HG02981 (cell line): Measurements from ENCODE around the gene STIL.
"Not testable (repeated sequence)": the region's sequence is repeated elsewhere in the genome, so short reads cannot be mapped to it uniquely, and the experiment has no call there.

Experiments used
- ATAC-seq: cut with Tn5 transposase; IDR thresholded peaks from one replicate; pipeline ENCODE4 v1.9.1; 2021; ENCODE audit warnings: mild to moderate bottlenecking, moderate library complexity; ENCODE audit not compliant: unreplicated experiment

Gene STIL

DNA sequence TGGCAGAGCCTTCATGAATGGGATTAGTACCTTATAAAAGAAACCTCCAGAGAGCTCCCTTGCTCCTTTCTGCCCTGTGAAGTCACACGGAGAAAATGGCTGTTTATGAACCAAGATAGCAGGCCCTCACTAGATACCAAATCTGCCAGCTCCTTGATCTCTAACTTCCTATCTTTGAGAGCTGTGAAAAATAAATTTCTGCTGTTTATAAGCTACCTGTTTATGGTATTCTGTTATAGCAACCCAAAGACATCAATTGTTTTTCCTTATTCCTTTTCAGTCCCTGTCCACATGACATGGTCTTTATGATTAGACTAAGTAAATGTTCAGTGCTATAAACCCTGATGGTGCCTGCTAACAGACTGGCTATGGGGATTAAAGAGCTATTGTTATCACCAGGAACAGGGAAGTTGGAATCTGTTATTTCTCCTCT, 9.7 kb upstream of the STIL start:
- no peak for ATAC-seq

DNA sequence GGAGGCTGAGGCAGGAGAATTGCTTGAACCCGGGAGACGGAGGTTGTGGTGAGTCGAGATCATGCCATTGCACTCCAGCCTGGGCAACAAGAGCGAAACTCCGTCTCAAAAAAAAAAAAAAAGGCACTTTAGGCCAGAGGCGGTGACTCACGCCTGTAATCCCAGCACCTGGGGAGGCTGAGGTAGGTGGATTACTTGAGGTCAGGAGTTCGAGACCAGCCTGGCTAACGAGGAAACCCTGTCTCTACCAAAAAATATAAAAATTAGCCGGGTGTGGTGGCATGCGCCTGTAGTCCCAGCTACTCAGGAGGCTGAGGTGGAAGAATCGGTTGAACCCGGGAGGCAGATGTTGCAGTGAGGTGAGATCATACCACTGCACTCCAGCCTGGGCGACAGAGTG, 6.0 kb upstream of the STIL start:
- not testable (repeated sequence) for ATAC-seq

DNA sequence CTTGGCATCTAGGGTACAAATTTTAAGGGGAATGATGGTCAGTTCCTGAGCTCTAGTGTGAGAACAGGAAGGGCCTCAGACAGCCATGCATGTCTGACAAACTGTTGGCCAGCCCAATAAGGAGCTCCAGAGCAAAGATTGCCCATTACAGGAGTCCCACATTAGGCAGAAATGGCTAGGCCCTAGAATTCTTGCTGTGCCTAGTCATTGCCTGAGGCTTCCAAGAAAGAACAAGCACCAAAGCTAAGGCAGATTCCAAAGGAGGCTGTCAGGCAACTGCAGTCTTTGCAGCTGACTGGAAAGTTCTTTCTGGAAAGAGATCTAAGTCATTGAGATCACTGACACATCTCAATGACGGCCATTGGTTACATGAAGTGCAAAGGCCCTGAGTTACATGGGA, 3.9 kb upstream of the STIL start:
- no peak for ATAC-seq

- ATAC-seq = no peak
Observed at GRCh38 chr1:47309427-47309826, 4.5 kb downstream of the STIL start.

DNA sequence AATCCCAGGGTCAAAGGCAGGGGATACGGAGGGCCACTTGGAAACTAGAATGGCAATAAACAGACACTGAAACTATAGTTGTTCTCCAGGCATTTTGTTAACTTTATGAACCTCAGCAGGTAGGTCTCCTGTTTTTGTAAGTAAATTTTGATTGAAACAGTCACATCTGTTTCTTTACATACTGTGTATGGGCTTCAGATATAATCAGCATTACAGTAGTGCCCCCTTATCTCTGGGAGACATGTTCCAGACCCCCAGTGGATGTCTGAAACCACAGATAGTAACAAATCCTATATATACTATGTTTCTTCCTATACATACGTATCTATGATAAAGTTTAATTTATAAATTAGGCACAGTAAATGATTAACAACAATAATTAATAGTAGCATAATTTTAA, 11.5 kb downstream of the STIL start:
- no peak for ATAC-seq

GRCh38 chr1:47298025-47298699, 15.8 kb downstream of the STIL start:
- ATAC-seq = no peak

DNA sequence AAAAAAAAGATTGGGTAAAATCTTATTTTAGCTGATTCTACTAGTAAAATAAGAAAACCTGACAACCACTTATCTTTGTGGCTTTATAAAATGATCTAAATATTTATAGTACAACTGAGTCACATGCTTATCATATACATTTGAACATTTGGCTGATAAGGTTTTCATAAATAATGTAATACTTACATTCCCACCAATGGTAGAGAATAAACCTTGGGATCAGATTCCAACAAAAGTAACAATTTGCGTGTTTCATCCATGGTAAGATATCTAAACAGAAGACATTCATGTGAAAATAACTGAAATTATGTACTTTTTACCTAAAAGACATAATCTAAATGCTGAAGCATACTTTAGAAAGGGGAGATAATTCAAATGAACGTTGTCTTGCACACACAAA, 18.4 kb downstream of the STIL start:
- no peak for ATAC-seq

DNA sequence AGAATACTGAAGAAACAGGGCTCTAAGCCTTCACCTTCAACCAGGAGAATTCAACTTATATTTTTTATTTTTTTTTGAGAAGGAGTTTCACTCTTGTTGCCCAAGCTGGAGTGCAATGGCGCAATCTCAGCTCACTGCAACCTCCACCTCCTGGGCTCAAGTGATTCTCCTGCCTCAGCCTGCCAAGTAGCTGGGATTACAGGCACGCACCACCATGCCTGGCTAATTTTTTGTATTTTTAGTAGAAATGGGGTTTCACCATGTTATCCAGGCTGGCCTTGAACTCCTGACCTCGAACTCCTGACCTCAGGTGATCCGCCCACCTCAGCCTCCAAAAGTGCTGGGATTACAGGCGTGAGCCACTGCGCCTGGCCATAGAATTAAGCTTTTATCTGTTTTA, 19.1 kb downstream of the STIL start:
- not testable (repeated sequence) for ATAC-seq

- not testable (repeated sequence) for ATAC-seq
Observed at GRCh38 chr1:47288116-47288515, 25.8 kb downstream of the STIL start.

DNA sequence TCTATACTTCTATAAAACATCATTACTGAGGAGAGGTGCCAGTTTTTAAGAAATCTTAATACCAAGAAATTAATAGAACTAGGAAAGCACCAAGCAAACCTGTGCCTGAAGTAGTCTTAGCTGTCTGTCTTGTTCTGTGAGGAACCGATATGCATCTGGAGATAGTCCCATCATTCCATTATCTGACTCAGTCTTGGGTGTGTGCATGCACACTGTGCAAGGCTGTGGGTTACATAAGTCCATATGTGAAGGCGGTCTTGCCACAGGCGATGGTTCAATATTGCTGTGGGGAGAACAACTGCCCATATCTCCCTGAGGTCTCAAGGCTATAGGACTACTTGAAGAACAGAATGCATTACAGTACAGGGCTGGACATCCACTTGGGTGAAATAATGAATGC, 33.8 kb downstream of the STIL start:
- no peak for ATAC-seq

- ATAC-seq = no peak
Observed at GRCh38 chr1:47276850-47277249, 37.1 kb downstream of the STIL start.

DNA sequence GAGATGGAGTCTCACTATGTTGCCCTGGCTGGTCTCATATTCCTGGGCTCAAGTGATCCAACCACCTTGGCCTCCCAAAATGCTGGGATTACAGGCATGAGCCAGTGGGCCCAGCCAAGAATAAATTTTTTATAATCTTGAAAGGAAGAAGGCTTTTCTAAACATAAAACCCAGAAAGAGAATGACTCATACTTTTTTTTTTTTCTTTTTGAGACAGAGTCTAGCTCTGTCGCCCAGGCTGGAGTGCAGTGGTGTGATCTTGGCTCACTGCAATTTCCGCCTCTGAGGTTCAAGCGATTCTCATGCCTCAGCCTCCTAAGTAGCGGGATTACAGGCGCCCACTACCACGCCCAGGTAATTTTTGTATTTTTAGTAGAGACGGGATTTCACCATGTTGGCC, 38.1 kb downstream of the STIL start:
- not testable (repeated sequence) for ATAC-seq

DNA sequence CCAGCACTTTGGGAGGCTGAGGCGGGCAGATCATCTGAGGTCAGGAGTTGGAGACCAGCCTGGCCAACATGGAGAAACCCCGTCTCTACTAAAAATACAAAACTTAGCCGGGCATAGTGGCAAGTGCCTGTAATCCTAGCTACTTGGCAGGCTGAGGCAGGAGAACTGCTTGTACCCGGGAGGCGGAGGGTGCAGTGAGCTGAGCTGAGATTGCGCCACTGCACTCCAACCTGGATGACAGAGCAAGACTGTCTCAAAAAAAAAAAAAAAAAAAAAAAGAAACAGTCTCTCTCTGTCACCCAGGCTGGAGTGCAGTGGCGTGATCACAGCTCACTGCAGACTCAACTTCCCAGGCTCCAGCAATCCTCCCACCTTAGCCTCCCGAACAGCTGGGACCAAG, 48.4 kb downstream of the STIL start:
- ATAC-seq = not testable (repeated sequence)

DNA sequence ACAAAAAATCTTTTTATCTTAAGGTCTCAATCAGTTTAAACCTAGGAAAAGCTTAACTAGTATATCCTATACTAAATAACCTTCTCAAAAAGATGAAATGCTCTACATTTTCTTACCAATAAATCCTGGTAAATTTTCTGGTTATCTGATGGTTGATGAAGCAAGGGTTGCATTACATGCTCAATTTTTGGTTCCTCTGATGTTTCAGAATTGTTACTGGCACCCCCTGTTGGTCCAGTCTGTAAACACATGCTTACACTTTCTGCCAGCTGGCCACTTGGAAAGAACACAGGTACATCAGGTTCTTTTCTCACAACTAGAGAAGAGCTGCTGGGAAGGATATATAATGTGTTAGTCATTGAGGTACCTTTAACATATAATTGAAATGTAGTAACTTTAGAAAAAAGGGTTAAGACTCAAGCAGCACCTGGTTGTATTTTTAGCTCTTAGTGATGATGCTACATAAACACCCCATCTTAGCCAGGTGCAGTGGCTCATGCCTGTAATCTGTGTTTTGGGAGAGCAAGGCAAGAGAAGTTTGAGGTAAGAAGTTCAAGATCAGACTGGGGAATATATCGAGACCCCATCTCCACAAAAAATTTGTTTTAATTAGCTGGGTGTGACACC, 51.0 kb downstream of the STIL start:
- ATAC-seq = peak; percentile 57

DNA sequence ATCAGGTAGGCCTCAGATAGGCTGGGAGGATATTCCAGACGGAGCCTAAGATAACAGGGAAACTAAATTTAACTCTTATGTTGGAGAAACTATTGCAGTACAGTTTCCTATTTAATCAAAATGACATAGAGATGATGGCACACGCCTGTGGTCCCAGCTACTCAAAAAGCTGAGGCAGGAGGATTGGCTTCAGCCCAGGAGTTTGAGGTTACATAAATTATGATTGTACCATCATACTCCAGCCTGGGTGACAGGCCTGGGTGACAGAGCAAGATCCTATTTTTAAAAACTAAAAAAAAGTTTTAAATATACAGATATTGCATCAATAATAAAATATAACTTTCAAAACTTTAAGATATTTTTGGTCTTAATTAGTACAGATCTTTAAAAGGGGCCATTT, 56.7 kb downstream of the STIL start:
- ATAC-seq = no peak

- no peak for ATAC-seq
Observed at GRCh38 chr1:47252795-47253194, 61.2 kb downstream of the STIL start.

DNA sequence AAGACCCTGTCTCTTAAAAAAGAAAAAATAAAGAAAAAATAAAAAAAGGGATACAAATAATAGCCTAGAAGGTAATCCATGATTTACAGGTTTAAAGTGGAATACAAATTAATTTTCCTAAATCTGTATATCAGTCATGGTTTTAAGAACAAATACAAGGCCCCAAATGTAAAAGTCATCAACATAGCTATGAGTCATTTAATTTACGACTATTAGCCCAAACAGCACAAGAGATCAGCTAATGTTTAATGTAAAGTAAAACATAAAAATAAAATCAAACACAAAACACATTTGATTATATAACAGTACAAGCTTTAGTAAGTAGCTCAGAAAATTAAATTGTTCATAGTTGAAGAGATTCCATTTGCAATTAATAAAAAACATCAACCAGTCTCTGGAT, 61.6 kb downstream of the STIL start:
- ATAC-seq = no peak

GRCh38 chr1:47249755-47250154, 64.2 kb downstream of the STIL start:
- no peak for ATAC-seq

GRCh38 chr1:47244339-47244862, 69.5 kb downstream of the STIL start:
- no peak for ATAC-seq

- no peak for ATAC-seq
Observed at GRCh38 chr1:47243910-47244309, 70.0 kb downstream of the STIL start.

GRCh38 chr1:47241114-47242113, 72.5 kb downstream of the STIL start:
- ATAC-seq = no peak
